Stomach (tissue), 9 donors: ENCODE results near the gene INO80. TPM values are rescaled to one million over a fixed set of nuclear protein-coding genes. Genes with fewer than 3 reads are reported as not detected.

Experiments used
- DNase-seq, 2 donors: peaks; one replicate each; pipeline versions ENCODE4 v3.0.0 to v3.0.0-alpha.2; 2013 to 2019
- H3K27ac ChIP-seq, 5 donors: fragments of 200-600 bp in 4 of 5; sonication (generic) in 4 of 5; one replicate each; pipeline ENCODE4 v1.5.1; 2013 to 2019; ENCODE audit warnings: mild to moderate bottlenecking in 1 of 5, moderate library complexity in 1 of 5
- H3K27me3 ChIP-seq, 3 donors: fragments of 200-600 bp; sonication (generic); one replicate each; pipeline ENCODE4 v1.5.1; 2017 to 2019; ENCODE audit warnings: mixed run types in 1 of 3
- H3K36me3 ChIP-seq, 4 donors: fragments of 200-600 bp; sonication (generic); 1 replicate in 3 of 4; 2 replicates in 1 of 4; pipeline ENCODE4 v1.5.1; 2016 to 2019
- H3K4me1 ChIP-seq, 4 donors: fragments of 200-600 bp; sonication (generic); one replicate each; pipeline ENCODE4 v1.5.1; 2016 to 2019
- H3K4me3 ChIP-seq, 4 donors: fragments of 200-600 bp; sonication (generic) in 3 of 4; one replicate each; pipeline ENCODE4 v1.5.1; 2016 to 2019; ENCODE audit warnings: mild to moderate bottlenecking in 1 of 4
- H3K9me3 ChIP-seq, 4 donors: fragments of 200-600 bp; sonication (generic); one replicate each; pipeline ENCODE4 v1.5.1; 2016 to 2019
- EP300 ChIP-seq: sonication (generic); formaldehyde crosslinking; IDR thresholded peaks from one replicate; pipeline ENCODE4 v1.6.1; 2017; ENCODE audit warnings: antibody characterized with exemption
- POLR2A ChIP-seq, 4 donors: fragments of 450-650 bp; IDR thresholded peaks; one replicate each; pipeline ENCODE4 v1.6.1; 2016; ENCODE audit warnings: antibody characterized with exemption in 4 of 4, control low read depth in 2 of 4, mild to moderate bottlenecking in 1 of 4, moderate library complexity in 1 of 4
- POLR2AphosphoS5 ChIP-seq, 3 donors: sonication (generic); formaldehyde crosslinking; IDR thresholded peaks; one replicate each; pipeline ENCODE4 v1.6.1; 2016; ENCODE audit warnings: antibody characterized with exemption in 3 of 3
- WGBS, 5 donors: extraction: QIAGEN DNeasy Blood & Tissue Kit in 3 of 5; methylation state at CpG; one replicate each; pipeline versions ENCODE4 v1.1.5 to v1.1.7; 2013 to 2018; 5-methylcytosine and 5-hydroxymethylcytosine counted together
- intact Hi-C: fragments of 100-400 bp; cut with DNase I; formaldehyde crosslinking; loops from one replicate; pipeline ENCODE4 v1.15.1; 2023; ENCODE audit warnings: low total_unique reads
- polyA plus RNA-seq, 3 donors: library from polyadenylated mRNA; stranded (reverse); fragments of 200-250 nt; gene quantifications; one replicate each; pipeline ENCODE4 v1.2.3, GENCODE V29; 2013
- total RNA-seq, 5 donors: library from RNA; depleted of rRNA; stranded (reverse); fragments of >200 nt; gene quantifications; one replicate each; pipeline versions ENCODE4 v1.1.0 to v1.2.3, GENCODE V29; 2014 to 2016
- TF ChIP-seq, protein P1 (sequence below), 7 experiments: fragments of 450-650 bp in 4 of 7; fragments of 200-600 bp in 3 of 7; sonication (generic) in 3 of 7; IDR thresholded peaks; one replicate each; pipeline ENCODE4 v1.5.1; 2016 to 2019; ENCODE audit warnings: antibody characterized with exemption in 7 of 7, control low read depth in 2 of 7, mild to moderate bottlenecking in 1 of 7
- donor health status: healthy with polysubstance abuse.
- donor health status: Bipolar disorder and iron deficiency.
- donor health status: healthy.

INO80 gene
- total and polyA plus RNA-seq, 8 donors: 4.6 to 40.8 (median 29.2) TPM

DNA sequence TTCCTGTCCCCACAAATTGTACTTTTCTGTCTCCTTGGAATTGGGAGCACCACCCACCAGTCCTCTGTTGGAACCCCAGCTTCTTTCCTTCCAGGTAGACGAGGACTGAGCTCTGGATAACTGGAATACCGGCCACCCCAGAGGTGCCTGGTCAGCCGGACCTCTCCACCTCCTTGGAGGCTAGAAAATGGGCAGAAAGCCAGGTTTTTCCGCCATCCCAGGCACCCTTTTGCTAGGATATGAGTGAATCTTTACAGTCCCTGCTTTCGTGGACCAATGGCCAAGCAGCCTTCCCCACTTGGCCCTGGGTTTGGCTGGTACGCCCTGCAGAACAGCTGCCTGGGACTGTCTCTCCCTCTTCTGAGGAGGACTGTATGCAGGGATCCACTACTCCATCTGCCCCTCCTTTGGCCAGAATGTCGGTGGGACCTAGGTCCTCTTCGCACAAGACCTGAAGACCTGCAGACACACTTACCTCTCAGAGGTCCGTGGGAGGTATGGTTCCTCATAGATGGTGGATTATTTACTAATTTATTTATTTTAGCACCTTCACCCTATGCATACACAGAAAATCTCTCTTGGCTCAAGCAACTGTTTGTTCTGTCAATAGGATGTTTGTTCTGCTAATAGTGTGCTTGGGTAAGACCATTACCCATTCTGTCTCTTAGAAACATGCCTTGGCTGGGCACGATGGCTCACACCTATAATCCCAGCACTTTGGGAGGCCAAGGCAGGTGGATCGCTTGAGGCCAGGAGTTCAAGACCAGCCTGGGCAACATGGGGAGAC lies 171.4 kb downstream of the INO80 start:
- DNase-seq: no peak
- intact Hi-C loops: no loop called here
- Histone ChIP-seq H3K27ac (no peak overlapping the region), H3K27me3 (no peaks in the 10 kb centered on the region), H3K36me3 (no peaks in the 10 kb centered on the region), H3K4me3 (no peak overlapping the region), H3K4me1 (peaks cover 22 to 53% (median 37%) of the 10 kb centered on the region in 4 donors), H3K9me3 (no peaks in the 10 kb centered on the region)
- 49 to 86% (median 70%) methylated on average over 11 of the region's 11 CpGs for WGBS, 5 donors
- TF ChIP-seq POLR2A (IDR thresholded peaks at IDR 0.05): no peak
- TF ChIP-seq POLR2AphosphoS5 (IDR thresholded peaks at IDR 0.05): no peak
- TF ChIP-seq, protein P1, sequence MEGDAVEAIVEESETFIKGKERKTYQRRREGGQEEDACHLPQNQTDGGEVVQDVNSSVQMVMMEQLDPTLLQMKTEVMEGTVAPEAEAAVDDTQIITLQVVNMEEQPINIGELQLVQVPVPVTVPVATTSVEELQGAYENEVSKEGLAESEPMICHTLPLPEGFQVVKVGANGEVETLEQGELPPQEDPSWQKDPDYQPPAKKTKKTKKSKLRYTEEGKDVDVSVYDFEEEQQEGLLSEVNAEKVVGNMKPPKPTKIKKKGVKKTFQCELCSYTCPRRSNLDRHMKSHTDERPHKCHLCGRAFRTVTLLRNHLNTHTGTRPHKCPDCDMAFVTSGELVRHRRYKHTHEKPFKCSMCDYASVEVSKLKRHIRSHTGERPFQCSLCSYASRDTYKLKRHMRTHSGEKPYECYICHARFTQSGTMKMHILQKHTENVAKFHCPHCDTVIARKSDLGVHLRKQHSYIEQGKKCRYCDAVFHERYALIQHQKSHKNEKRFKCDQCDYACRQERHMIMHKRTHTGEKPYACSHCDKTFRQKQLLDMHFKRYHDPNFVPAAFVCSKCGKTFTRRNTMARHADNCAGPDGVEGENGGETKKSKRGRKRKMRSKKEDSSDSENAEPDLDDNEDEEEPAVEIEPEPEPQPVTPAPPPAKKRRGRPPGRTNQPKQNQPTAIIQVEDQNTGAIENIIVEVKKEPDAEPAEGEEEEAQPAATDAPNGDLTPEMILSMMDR (IDR thresholded peaks at IDR 0.05): no peak
- no peak for TF ChIP-seq EP300

DNA sequence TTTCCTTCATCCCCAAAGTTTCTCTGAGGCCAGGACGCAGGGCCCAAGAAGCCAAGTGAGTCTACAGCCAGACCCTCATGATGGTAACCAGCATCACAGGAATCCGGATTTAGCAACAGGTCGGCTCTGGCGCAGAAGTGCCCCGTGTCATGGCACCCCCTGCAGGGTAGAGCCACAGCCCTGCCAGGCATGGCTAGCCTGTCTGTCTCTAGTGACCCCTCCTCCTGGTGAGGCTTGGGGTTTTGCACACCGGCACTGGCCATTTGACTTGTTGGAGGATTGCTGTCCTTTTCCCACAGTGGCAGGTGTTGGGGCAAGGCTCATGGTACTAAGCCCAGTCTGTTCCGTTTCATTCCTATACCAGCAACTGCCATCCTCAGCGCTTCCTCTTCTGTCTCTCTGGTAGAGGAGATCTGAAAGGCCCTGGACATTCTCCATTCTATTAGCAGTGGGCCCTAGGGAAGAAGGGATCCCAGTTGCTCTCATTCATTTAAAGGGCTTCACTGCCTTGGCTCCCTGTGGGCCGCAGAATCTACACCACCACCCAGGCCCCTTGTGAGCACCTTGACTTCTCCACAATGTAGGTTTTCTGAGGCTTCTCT lies 172.2 kb downstream of the INO80 start:
- WGBS, 5 donors: 93 to 96% (median 95%) methylated on average over 9 of the region's 9 CpGs
- H3K27ac ChIP-seq: no peak overlapping the region
- no peak overlapping the region for H3K4me3 ChIP-seq
- H3K36me3 ChIP-seq: no peaks in the 10 kb centered on the region
- H3K4me1 ChIP-seq: peaks cover 22 to 54% (median 37%) of the 10 kb centered on the region in 4 donors
- DNase-seq: no peak
- intact Hi-C loops: no loop called here
- H3K27me3 ChIP-seq: no peaks in the 10 kb centered on the region
- H3K9me3 ChIP-seq: no peaks in the 10 kb centered on the region
- no peak for TF ChIP-seq POLR2A (IDR thresholded peaks at IDR 0.05)
- no peak for TF ChIP-seq POLR2AphosphoS5 (IDR thresholded peaks at IDR 0.05)
- TF ChIP-seq, protein P1 (IDR thresholded peaks at IDR 0.05): no peak
- no peak for TF ChIP-seq EP300

DNA sequence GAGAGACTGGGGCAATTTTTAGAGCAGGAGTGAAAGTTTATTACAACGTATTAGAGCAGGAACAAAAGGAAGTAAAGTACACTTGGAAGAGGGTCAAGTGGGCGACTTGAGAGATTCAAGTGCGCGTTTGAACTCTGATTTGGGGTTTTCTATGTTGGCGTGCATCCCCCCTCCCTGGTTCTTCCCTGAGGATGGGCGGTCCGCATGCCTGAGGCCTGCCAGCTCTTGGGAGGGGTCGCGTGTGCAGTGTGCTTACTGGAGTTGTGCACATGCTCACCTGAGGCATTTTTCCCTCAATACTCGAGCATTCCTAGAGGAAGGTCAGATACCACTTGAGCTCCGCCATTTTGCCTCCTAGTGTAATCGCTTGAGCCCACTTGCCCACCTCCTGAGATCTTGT lies 173.2 kb downstream of the INO80 start:
- Histone ChIP-seq H3K36me3 (no peaks in the 10 kb centered on the region), H3K4me3 (peak overlapping the region in 1 of 4 donors; percentile 59), H3K9me3 (no peaks in the 10 kb centered on the region), H3K4me1 (peaks cover 22 to 54% (median 37%) of the 10 kb centered on the region in 4 donors), H3K27ac (peak overlapping the region in 4 of 5 donors; percentile 79 to 90 (median 89)), H3K27me3 (no peaks in the 10 kb centered on the region)
- no peak for TF ChIP-seq POLR2A (IDR thresholded peaks at IDR 0.05)
- TF ChIP-seq, protein P1 (IDR thresholded peaks at IDR 0.05): no peak
- TF ChIP-seq EP300: no peak
- TF ChIP-seq POLR2AphosphoS5 (IDR thresholded peaks at IDR 0.05): no peak
- WGBS, 5 donors: 67 to 75% (median 74%) methylated on average over 12 of the region's 12 CpGs
- no peak for DNase-seq
- intact Hi-C loops: no loop called here

DNA sequence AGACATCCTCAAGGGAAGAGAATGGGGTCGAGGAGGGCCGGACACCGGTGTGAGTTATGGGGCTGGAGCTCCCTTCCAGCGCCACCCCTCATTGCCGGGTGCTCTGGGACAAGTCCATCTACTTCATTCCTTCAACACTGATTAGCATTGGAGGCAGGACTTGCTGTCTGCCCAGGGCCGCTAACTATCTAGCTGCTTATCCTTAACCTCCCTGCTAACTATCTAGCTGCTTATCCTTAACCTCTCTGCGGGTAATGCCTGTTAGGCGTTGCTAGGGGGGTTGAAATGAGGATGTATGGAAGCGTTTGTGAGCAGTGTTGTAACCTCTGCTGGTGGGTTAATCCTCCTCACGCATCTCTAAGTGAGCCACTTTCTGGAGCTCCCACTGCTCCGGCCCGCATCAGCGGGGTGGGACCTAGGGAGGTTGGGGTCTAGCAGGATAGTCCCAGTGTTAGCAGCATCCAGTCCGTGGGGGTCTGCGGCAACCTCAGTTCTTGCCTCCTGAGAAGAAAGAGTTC lies 173.7 kb downstream of the INO80 start:
- H3K27me3 ChIP-seq: no peaks in the 10 kb centered on the region
- 40 to 48% (median 44%) methylated on average over 15 of the region's 15 CpGs for WGBS, 5 donors
- intact Hi-C loops: no loop called here
- H3K4me3 ChIP-seq: peak overlapping the region; percentile 52 to 59 (median 54)
- H3K27ac ChIP-seq: peak overlapping the region; percentile 79 to 90 (median 88)
- no peaks in the 10 kb centered on the region for H3K9me3 ChIP-seq
- TF ChIP-seq, protein P1 (IDR thresholded peaks at IDR 0.05): no peak
- TF ChIP-seq EP300: no peak
- TF ChIP-seq POLR2AphosphoS5 (IDR thresholded peaks at IDR 0.05): no peak
- no peak for TF ChIP-seq POLR2A (IDR thresholded peaks at IDR 0.05)
- DNase-seq: no peak
- no peaks in the 10 kb centered on the region for H3K36me3 ChIP-seq
- H3K4me1 ChIP-seq: peaks cover 22 to 54% (median 37%) of the 10 kb centered on the region in 4 donors
